Sigmoid colon (tissue), 4 donors: ENCODE results near the gene SOX6.

Experiments used
- CTCF ChIP-seq, 4 experiments: fragments of 450-650 bp in 3 of 4; fragments of 200-600 bp in 1 of 4; IDR thresholded peaks; one replicate each; pipeline ENCODE4 v1.5.1; 2016 to 2019; ENCODE audit warnings: antibody characterized with exemption in 4 of 4, mild to moderate bottlenecking in 3 of 4, moderate library complexity in 2 of 4
- POLR2A ChIP-seq, 2 donors: fragments of 450-650 bp; IDR thresholded peaks; one replicate each; pipeline ENCODE4 v1.6.1; 2016; ENCODE audit warnings: antibody characterized with exemption in 2 of 2, mild to moderate bottlenecking in 2 of 2, moderate library complexity in 2 of 2
- POLR2AphosphoS5 ChIP-seq, 4 donors: sonication (generic); formaldehyde crosslinking; IDR thresholded peaks; one replicate each; pipeline ENCODE4 v1.6.1; 2017; ENCODE audit warnings: antibody characterized with exemption in 4 of 4

DNA sequence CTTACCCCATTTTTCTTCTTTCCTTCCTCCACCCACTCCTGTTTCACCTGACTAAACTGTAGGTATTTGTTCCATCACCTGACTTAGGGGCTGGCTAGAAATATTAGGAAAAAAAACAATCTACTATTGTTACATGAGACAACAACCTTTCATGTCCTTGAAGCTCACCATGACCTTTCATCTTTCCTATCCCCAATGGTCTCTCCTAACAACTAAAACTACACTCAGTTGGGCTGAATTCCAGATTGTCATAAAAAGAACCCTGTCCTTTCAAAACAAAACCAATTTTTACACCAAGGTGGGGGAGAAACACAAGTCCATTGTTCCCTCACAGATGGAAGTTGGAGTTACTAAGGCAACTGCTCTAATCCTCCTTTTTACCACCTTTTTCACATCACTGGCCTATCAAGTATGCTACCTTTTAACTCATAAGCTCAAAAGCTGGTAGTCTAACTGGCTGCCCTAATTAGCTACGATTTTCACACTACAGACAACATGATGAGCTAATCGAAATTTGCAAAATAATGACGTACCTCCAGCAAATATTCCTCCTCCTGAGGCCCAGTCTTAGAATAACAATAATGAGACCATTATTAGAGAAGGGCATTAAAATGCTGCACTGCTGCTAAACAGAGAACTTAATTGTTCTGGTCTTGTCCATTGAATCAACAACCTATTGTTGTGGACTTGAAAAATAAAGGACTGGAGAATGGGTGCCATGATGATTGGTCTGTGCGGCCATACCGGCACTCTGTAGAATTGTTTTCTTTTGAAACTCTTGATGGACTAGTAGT is 46.5 kb upstream of the SOX6 start:
- TF ChIP-seq POLR2A (IDR thresholded peaks at IDR 0.05): no peak
- TF ChIP-seq CTCF (IDR thresholded peaks at IDR 0.05): no peak
- TF ChIP-seq POLR2AphosphoS5 (IDR thresholded peaks at IDR 0.05): no peak
